PC-9 (cell line): Measurements from ENCODE around the gene SLC24A5.

Experiments used
- CTCF ChIP-seq: fragments of 200-600 bp; sonication (generic); conservative IDR thresholded peaks from 2 replicates; pipeline ENCODE4 v1.6.1; 2017; ENCODE audit warnings: mixed run types, antibody characterized with exemption, mild to moderate bottlenecking, moderate library complexity
- EZH2 ChIP-seq: fragments of 200-600 bp; sonication (generic); IDR thresholded peaks from 2 replicates; pipeline ENCODE4 v1.8.0; 2017; ENCODE audit warnings: antibody characterized with exemption, low read depth

GRCh38 chr15:48109856-48110531, 10.8 kb upstream of the SLC24A5 start:
- no peak for TF ChIP-seq EZH2
- no peak for TF ChIP-seq CTCF
